Activated T-cell treated with anti-CD3 and anti-CD28 coated beads, Interleukin-2, amount 50 U/mL, for 24 hours (primary cell): ENCODE measurements around the gene GMDS.
"Not testable (repeated sequence)": the region's sequence is repeated elsewhere in the genome, so short reads cannot be mapped to it uniquely, and the experiment has no call there.

ENCODE experiments used
- DNase-seq: peaks from one replicate; pipeline ENCODE4 v3.0.0-alpha.2; 2020
- H3K27ac Mint-ChIP-seq: 2 replicates; pipeline ENCODE4 v1.8.0; 2020; ENCODE audit warnings: mild to moderate bottlenecking, mixed read lengths
- H3K27me3 Mint-ChIP-seq: 2 replicates; pipeline ENCODE4 v1.8.0; 2020; ENCODE audit warnings: mixed read lengths
- H3K36me3 Mint-ChIP-seq: 2 replicates; pipeline ENCODE4 v1.8.0; 2020; ENCODE audit warnings: low read depth, mixed read lengths
- H3K4me1 Mint-ChIP-seq: 2 replicates; pipeline ENCODE4 v1.8.0; 2020; ENCODE audit warnings: low read depth, mixed read lengths
- H3K4me3 Mint-ChIP-seq: 2 replicates; pipeline ENCODE4 v1.8.0; 2020; ENCODE audit warnings: mild to moderate bottlenecking, moderate library complexity, mixed read lengths
- H3K9me3 Mint-ChIP-seq: 2 replicates; pipeline ENCODE4 v1.8.0; 2020; ENCODE audit warnings: mixed read lengths

The GMDS gene

GRCh38 chr6:1858859-1859258, 386.5 kb downstream of the GMDS start:
- Mint-ChIP-seq H3K4me1 (no peaks in the 10 kb centered on the region), H3K36me3 (no peaks in the 10 kb centered on the region), H3K27ac (no peak overlapping the region), H3K9me3 (no peaks in the 10 kb centered on the region), H3K4me3 (no peak overlapping the region), H3K27me3 (no peaks in the 10 kb centered on the region)
- no peak for DNase-seq

GRCh38 chr6:1858196-1858595, 387.2 kb downstream of the GMDS start:
- H3K4me1 Mint-ChIP-seq: no peaks in the 10 kb centered on the region
- H3K4me3 Mint-ChIP-seq: no peak overlapping the region
- H3K9me3 Mint-ChIP-seq: no peaks in the 10 kb centered on the region
- H3K36me3 Mint-ChIP-seq: no peaks in the 10 kb centered on the region
- H3K27me3 Mint-ChIP-seq: no peaks in the 10 kb centered on the region
- no peak overlapping the region for H3K27ac Mint-ChIP-seq
- no peak for DNase-seq

GRCh38 chr6:1856381-1856780, 389.0 kb downstream of the GMDS start:
- no peak for DNase-seq
- no peak overlapping the region for H3K27ac Mint-ChIP-seq
- H3K9me3 Mint-ChIP-seq: no peaks in the 10 kb centered on the region
- no peak overlapping the region for H3K4me3 Mint-ChIP-seq
- no peaks in the 10 kb centered on the region for H3K4me1 Mint-ChIP-seq
- peaks cover 2% of the 10 kb centered on the region for H3K36me3 Mint-ChIP-seq
- no peaks in the 10 kb centered on the region for H3K27me3 Mint-ChIP-seq

GRCh38 chr6:1855890-1856289, 389.5 kb downstream of the GMDS start:
- DNase-seq: no peak
- Mint-ChIP-seq H3K9me3 (no peaks in the 10 kb centered on the region), H3K4me1 (no peaks in the 10 kb centered on the region), H3K4me3 (no peak overlapping the region), H3K36me3 (peaks cover 2% of the 10 kb centered on the region), H3K27ac (no peak overlapping the region), H3K27me3 (no peaks in the 10 kb centered on the region)

DNA sequence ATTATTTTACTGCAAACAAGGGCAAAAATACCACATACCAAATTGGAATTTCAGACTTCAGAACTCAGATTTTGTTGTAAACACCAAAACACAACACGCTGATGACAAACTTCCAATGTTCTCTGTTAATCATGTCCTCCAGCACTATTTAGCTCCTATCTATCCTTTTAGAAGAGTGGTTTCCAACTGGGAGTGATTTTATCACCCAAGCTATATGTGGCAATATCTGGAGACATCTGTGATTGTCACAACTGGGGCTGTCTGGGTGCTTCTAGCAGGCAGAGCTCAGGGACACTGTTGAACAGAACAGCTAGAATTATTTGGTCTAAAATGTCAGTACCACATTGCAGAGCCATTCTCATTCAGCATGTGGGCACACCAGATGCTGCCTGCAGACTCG, 391.1 kb downstream of the GMDS start:
- Mint-ChIP-seq H3K36me3 (peaks cover 2% of the 10 kb centered on the region), H3K9me3 (no peaks in the 10 kb centered on the region), H3K27ac (no peak overlapping the region)

DNA sequence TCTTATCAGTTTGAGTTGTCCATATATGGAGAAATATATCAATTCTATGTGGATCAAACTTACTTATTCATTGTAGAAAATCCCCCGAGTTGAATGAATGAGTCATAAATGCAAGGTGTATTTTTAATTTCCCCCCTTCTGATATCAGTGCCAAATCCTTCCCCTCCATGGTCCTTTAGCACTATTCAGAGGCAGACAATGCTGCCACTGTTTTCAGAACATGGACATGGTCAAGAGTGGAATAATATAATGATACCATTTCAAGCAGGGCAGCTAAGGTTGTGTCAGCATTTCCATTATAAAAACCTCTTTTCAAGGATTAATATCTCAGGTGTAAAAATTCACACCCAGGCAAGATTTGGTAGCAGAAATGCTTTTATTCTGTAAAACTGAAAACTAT, 391.6 kb downstream of the GMDS start:
- H3K4me1 Mint-ChIP-seq: no peaks in the 10 kb centered on the region
- no peak for DNase-seq
- peaks cover 2% of the 10 kb centered on the region for H3K36me3 Mint-ChIP-seq
- H3K27me3 Mint-ChIP-seq: no peaks in the 10 kb centered on the region
- no peak overlapping the region for H3K4me3 Mint-ChIP-seq
- no peaks in the 10 kb centered on the region for H3K9me3 Mint-ChIP-seq
- no peak overlapping the region for H3K27ac Mint-ChIP-seq

More for the DNA sequence above, 391.1 kb downstream of the GMDS start:
- no peaks in the 10 kb centered on the region for H3K4me1 Mint-ChIP-seq
- no peaks in the 10 kb centered on the region for H3K27me3 Mint-ChIP-seq
- no peak overlapping the region for H3K4me3 Mint-ChIP-seq
- no peak for DNase-seq

DNA sequence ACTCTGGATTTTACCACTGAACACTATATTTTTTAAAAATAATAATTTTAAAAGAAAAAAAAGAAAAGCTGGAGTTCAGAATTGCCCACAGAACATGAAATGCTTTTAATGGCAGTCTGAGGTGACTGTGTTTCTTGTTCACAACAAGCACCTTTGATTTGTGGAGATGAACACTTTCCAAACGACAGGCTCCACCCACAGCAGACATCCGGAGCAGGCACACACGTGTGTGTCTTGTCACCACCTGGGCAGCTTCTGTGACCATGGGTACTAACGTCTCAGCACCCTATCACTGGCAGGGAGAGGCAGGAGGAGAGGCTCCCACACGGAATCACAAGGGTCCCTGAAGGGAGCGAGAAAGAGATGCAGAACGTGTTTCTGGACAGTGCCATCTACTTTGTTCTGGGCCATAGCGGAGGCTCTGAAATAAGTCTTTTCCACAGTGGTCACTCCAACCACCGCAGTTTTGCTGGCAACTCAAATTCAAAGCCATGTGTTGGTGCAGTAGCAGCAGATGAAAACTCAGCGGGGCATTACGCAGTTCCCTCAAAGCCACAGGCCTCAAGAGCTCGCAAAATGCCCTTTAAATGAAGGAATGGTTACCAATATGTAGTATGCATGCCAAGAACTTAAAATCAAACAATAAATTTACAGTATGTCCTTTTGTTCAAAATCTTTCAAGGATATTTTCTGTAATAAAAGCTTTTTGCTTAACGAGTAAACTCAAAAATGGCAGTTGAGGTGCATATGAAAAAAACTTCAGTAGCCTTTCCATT, 393.5 kb downstream of the GMDS start:
- no peak overlapping the region for H3K4me3 Mint-ChIP-seq

GRCh38 chr6:1850840-1851157, 394.6 kb downstream of the GMDS start:
- H3K36me3 Mint-ChIP-seq: peaks cover 3% of the 10 kb centered on the region
- DNase-seq: no peak
- H3K9me3 Mint-ChIP-seq: no peaks in the 10 kb centered on the region
- no peaks in the 10 kb centered on the region for H3K4me1 Mint-ChIP-seq
- no peak overlapping the region for H3K27ac Mint-ChIP-seq
- H3K27me3 Mint-ChIP-seq: no peaks in the 10 kb centered on the region
- H3K4me3 Mint-ChIP-seq: no peak overlapping the region

More for the DNA sequence above, 393.5 kb downstream of the GMDS start:
- no peaks in the 10 kb centered on the region for H3K9me3 Mint-ChIP-seq
- no peaks in the 10 kb centered on the region for H3K27me3 Mint-ChIP-seq
- no peak overlapping the region for H3K27ac Mint-ChIP-seq
- no peaks in the 10 kb centered on the region for H3K4me1 Mint-ChIP-seq
- no peak for DNase-seq
- H3K36me3 Mint-ChIP-seq: peaks cover 2% of the 10 kb centered on the region

DNA sequence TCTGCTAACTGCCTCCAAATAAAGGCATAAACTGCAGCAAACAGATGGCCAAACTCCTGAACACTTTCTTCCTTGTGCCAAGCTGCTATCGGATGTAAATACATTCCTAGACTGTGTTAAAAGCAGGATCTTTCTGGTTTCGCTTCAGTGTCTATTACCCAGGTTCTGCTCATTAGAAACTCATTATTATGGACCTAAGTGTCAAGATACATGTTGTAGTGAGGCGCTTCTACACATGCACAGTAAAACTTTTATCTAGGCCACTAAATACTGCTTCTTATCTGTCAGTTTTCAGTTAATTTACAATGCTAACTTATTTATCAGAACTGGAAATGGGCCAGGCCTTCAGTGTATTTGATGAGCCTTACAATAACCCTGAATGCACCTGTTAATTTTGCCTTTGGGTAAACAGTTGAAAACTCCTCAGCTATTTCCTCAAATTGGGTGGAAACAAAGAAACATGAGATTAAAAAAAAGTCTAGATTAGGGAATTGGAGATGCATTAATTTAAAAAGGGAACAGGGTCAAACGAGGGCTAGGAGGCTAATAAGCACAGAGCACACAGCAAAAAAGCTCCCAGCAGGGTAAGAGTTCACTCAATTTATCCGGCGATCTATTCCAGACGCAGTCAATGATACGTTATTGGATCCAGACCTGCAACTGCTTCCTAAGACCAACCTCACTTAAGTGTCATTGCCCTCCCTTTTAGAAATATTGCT, 395.1 kb downstream of the GMDS start:
- H3K27me3 Mint-ChIP-seq: no peaks in the 10 kb centered on the region
- DNase-seq: no peak
- H3K4me3 Mint-ChIP-seq: no peak overlapping the region
- no peak overlapping the region for H3K27ac Mint-ChIP-seq
- H3K4me1 Mint-ChIP-seq: no peaks in the 10 kb centered on the region
- H3K36me3 Mint-ChIP-seq: peaks cover 5% of the 10 kb centered on the region
- no peaks in the 10 kb centered on the region for H3K9me3 Mint-ChIP-seq

DNA sequence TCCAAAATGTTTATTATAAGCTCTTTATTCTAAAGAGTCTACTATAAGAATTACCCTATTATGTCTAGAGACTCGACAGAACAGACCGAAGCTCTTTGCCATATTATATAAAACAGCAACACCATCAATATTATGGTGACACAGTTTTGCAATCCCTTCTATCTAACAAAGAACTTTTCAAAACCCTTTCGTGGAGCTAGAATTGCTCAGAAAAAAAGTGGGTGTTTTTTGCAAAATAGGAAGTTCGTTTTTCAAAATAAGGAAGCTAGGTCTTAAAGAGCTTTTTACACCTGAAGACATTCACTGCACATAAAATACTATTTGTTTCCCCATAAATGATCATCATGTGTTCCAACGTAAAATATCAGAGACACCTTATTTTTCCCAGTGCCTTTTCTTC, 395.7 kb downstream of the GMDS start:
- peaks cover 5% of the 10 kb centered on the region for H3K36me3 Mint-ChIP-seq
- H3K4me1 Mint-ChIP-seq: no peaks in the 10 kb centered on the region
- H3K27me3 Mint-ChIP-seq: no peaks in the 10 kb centered on the region
- no peak for DNase-seq
- no peak overlapping the region for H3K4me3 Mint-ChIP-seq
- H3K27ac Mint-ChIP-seq: no peak overlapping the region
- no peaks in the 10 kb centered on the region for H3K9me3 Mint-ChIP-seq

DNA sequence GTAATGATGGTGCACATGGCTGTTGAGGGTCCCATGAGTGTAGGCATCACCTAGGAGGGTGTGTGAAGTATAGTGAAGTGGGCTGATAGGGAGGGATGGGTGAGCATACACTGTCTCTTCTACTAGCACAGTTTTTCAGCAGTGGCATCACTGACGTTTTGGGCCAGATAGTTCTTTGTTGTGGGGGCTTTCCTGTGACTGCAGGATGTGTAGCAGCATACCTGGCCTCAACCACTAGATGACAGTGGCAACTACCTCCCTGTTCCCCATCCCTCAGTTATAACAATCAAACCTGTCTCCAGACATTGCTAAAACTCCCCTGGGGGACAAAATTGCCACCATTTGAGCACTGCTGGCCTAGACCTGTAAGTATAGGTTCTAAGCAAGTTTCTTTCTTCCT, 396.7 kb downstream of the GMDS start:
- no peaks in the 10 kb centered on the region for H3K9me3 Mint-ChIP-seq
- no peak overlapping the region for H3K4me3 Mint-ChIP-seq
- H3K36me3 Mint-ChIP-seq: peaks cover 5% of the 10 kb centered on the region
- no peaks in the 10 kb centered on the region for H3K4me1 Mint-ChIP-seq
- no peak overlapping the region for H3K27ac Mint-ChIP-seq
- H3K27me3 Mint-ChIP-seq: no peaks in the 10 kb centered on the region
- DNase-seq: no peak

DNA sequence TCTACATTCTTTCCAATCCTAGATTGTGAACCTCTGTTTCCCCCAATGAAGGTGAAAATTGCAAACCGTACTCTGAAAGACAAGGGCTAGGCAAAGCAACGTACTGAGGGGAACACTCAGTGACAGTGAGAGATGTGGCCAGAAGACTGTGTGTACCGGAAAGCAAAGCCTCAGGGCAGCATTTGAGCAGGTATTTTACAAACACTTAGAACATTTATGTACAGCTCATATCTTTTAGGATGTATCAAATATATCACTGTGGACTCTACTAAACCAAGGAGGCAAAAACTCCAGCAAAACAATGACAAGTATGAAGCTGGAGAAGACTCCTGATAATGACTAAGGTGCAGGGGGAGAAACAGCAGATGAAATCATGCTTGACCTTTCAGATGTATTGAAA, 398.8 kb downstream of the GMDS start:
- Mint-ChIP-seq H3K4me1 (no peaks in the 10 kb centered on the region), H3K27me3 (no peaks in the 10 kb centered on the region), H3K4me3 (no peak overlapping the region), H3K9me3 (no peaks in the 10 kb centered on the region), H3K36me3 (peaks cover 3% of the 10 kb centered on the region), H3K27ac (no peak overlapping the region)
- DNase-seq: no peak

DNA sequence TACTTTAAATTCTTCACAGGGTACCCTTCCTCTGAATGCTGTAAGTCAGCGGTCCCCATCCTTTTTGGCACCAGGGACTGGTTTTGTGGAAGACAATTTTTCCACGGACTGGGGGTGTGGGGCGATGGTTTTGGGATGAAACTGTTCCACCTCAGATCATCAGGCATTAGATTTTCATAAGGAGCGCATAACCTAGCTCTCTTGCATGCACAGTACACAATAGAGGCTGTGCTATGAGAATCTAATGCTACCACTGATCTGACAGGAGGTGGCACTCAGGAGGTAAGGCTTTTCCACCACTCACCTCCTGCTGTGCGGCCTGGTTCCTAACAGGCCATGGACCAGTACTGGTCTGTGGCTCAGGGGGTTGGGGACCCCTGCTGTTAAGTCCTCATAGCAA, 399.9 kb downstream of the GMDS start:
- not testable (repeated sequence) for DNase-seq, H3K9me3 Mint-ChIP-seq, H3K36me3 Mint-ChIP-seq, H3K27me3 Mint-ChIP-seq, H3K27ac Mint-ChIP-seq, H3K4me1 Mint-ChIP-seq, H3K4me3 Mint-ChIP-seq

DNA sequence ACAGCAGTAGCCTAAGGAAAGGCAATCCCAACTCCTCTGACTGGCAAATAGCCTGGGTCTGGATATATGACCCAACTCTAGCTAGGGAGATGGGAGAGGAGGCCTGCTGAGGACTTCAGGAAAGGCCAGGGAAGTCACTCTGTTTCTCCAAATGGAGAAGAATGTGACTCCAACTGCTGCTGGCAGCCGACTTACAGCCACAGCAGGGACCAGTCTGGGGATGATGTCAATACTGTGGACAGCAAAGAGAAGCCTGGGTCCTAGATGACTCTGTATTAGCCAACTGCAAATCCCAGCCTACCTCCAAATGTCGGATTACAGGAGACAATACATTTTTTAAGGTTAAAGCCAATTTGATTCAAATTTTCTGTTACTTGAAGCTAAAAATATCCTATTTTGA, 403.1 kb downstream of the GMDS start:
- no peak for DNase-seq
- Mint-ChIP-seq H3K27ac (no peak overlapping the region), H3K9me3 (no peaks in the 10 kb centered on the region), H3K4me3 (no peak overlapping the region), H3K36me3 (peaks cover 3% of the 10 kb centered on the region), H3K27me3 (no peaks in the 10 kb centered on the region), H3K4me1 (no peaks in the 10 kb centered on the region)

DNA sequence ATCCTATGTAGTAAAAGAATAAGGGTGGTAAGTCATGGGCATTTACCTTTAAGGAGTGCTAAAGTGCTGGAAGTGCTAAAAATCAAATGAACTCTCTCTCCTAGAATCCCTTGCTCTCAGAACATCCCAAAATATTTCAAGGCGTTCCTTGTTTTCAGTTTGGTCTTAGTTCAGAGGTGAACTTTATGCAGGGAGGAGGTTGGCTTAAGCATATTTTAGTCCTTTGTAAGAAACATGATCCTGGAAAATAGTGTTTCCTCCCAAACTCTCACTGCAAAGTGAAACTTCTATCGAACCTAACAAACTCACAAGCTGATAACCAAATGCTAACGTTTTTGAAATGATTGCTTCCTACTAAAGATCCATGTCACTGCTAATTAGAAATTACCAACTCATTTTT, 404.3 kb downstream of the GMDS start:
- Mint-ChIP-seq H3K27me3 (no peaks in the 10 kb centered on the region), H3K9me3 (no peaks in the 10 kb centered on the region), H3K36me3 (peaks cover 3% of the 10 kb centered on the region), H3K4me1 (no peaks in the 10 kb centered on the region), H3K27ac (no peak overlapping the region), H3K4me3 (no peak overlapping the region)
- DNase-seq: no peak
